Body of pancreas (tissue), 4 donors: Measurements from ENCODE around the gene LRFN2.

ENCODE experiments used
- CTCF ChIP-seq, 7 experiments: fragments of 450-650 bp in 4 of 7; fragments of 200-600 bp in 3 of 7; sonication (generic) in 3 of 7; IDR thresholded peaks; one replicate each; pipeline ENCODE4 v1.5.1; 2016 to 2019; ENCODE audit warnings: antibody characterized with exemption in 7 of 7
- POLR2A ChIP-seq, 3 donors: fragments of 450-650 bp; IDR thresholded peaks; one replicate each; pipeline ENCODE4 v1.6.1; 2016; ENCODE audit warnings: antibody characterized with exemption in 3 of 3, mild to moderate bottlenecking in 2 of 3

GRCh38 chr6:40614671-40615070 lies 27.5 kb upstream of the LRFN2 start:
- TF ChIP-seq POLR2A (IDR thresholded peaks at IDR 0.05) (no peak), CTCF (IDR thresholded peaks at IDR 0.05) (no peak)
